A673 (cell line): Measurements from ENCODE around the gene SLC1A4.

ENCODE experiments used
- CTCF ChIP-seq: fragments of 300-800, 200-600 bp; sonication (generic); conservative IDR thresholded peaks from 2 replicates; pipeline ENCODE4 v1.5.1; 2017; ENCODE audit warnings: low read depth, mild to moderate bottlenecking, antibody characterized with exemption, low read length, moderate library complexity, mixed read lengths
- EZH2 ChIP-seq: fragments of 200-600 bp; sonication (generic); IDR thresholded peaks from 2 replicates; pipeline ENCODE4 v1.6.1; 2017; ENCODE audit warnings: borderline replicate concordance, low read depth, mild to moderate bottlenecking, mixed read lengths, antibody characterized with exemption, low read length; ENCODE audit not compliant: poor library complexity, severe bottlenecking

GRCh38 chr2:64944484-64944883 is 44.7 kb upstream of the SLC1A4 start:
- TF ChIP-seq CTCF, result no peak
- TF ChIP-seq EZH2, result no peak
